ENCODE data around the gene CMTM4.

DNA sequence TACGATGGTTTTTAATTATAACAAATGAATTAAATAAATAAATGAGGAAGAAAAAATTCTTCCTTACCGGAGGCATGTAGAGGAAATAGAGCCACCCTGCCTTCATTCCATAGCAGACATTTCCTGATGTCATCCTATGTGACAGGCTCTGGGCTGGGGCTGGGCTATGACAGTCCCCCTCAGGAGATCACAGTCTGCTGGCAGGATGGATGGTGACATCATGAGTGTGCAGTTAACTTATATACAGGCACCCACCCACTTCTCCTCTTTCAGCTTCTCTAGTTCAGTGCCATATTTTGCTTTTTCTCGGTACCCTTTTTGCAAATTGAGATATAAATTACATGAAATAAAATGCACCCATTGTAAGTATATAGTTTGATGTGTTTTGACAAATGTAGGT lies 98.4 kb downstream of the CMTM4 start:
- TF ChIP-seq, protein P1, sequence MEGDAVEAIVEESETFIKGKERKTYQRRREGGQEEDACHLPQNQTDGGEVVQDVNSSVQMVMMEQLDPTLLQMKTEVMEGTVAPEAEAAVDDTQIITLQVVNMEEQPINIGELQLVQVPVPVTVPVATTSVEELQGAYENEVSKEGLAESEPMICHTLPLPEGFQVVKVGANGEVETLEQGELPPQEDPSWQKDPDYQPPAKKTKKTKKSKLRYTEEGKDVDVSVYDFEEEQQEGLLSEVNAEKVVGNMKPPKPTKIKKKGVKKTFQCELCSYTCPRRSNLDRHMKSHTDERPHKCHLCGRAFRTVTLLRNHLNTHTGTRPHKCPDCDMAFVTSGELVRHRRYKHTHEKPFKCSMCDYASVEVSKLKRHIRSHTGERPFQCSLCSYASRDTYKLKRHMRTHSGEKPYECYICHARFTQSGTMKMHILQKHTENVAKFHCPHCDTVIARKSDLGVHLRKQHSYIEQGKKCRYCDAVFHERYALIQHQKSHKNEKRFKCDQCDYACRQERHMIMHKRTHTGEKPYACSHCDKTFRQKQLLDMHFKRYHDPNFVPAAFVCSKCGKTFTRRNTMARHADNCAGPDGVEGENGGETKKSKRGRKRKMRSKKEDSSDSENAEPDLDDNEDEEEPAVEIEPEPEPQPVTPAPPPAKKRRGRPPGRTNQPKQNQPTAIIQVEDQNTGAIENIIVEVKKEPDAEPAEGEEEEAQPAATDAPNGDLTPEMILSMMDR (IDR thresholded peaks at IDR 0.05): no peak
- TF ChIP-seq POLR2A (IDR thresholded peaks at IDR 0.05): no peak
- TF ChIP-seq EP300 (IDR thresholded peaks at IDR 0.05): no peak
- TF ChIP-seq POLR2AphosphoS5 (IDR thresholded peaks at IDR 0.05): no peak

Measured in suprapubic skin (tissue), 4 donors.